ENCODE measurements around the gene SLC47A2. TPM values are rescaled to one million over a fixed set of nuclear protein-coding genes. Genes with fewer than 3 reads are reported as not detected.

The SLC47A2 gene
- total and polyA plus RNA-seq, 2 of the 13 experiments (the other 11 are each of a cell fraction or from before 2014, with no cell fraction given), result 0.04 TPM; not detected in 1

- TF ChIP-seq, protein P1, sequence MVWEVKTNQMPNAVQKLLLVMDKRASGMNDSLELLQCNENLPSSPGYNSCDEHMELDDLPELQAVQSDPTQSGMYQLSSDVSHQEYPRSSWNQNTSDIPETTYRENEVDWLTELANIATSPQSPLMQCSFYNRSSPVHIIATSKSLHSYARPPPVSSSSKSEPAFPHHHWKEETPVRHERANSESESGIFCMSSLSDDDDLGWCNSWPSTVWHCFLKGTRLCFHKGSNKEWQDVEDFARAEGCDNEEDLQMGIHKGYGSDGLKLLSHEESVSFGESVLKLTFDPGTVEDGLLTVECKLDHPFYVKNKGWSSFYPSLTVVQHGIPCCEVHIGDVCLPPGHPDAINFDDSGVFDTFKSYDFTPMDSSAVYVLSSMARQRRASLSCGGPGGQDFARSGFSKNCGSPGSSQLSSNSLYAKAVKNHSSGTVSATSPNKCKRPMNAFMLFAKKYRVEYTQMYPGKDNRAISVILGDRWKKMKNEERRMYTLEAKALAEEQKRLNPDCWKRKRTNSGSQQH (CRISPR knock-in tag; IDR thresholded peaks at IDR 0.05; ENCODE audit: low read depth), result no peak; the same call in 1 of the 2 replicates
- TF ChIP-seq ZNF256 (CRISPR knock-in tag; conservative IDR thresholded peaks at IDR 0.05), result 0 out of 2 replicates have a peak, but pooled peaks have one; percentile 91
- TF ChIP-seq CHCHD3 (CRISPR knock-in tag; IDR thresholded peaks at IDR 0.05), result no peak; the same call in none of the 2 replicates
- TF ChIP-seq FOXP4 (CRISPR knock-in tag; IDR thresholded peaks at IDR 0.05), result peak; percentile 87
- TF ChIP-seq KLF11 (CRISPR knock-in tag; IDR thresholded peaks at IDR 0.05), result no peak
- no peak for TF ChIP-seq REXO4 (CRISPR knock-in tag; IDR thresholded peaks at IDR 0.05; ENCODE audit: borderline replicate concordance)
- TF ChIP-seq, protein P2, sequence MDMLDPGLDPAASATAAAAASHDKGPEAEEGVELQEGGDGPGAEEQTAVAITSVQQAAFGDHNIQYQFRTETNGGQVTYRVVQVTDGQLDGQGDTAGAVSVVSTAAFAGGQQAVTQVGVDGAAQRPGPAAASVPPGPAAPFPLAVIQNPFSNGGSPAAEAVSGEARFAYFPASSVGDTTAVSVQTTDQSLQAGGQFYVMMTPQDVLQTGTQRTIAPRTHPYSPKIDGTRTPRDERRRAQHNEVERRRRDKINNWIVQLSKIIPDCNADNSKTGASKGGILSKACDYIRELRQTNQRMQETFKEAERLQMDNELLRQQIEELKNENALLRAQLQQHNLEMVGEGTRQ (IDR thresholded peaks at IDR 0.05; ENCODE audit: low read depth, low read length), result peak; percentile 93
- TF ChIP-seq, protein P2 (CRISPR knock-in tag; IDR thresholded peaks at IDR 0.05; ENCODE audit: borderline replicate concordance), result peak; percentile 99
- peak; percentile 95 for TF ChIP-seq HDAC1 (CRISPR knock-in tag; IDR thresholded peaks at IDR 0.05)
- TF ChIP-seq ZBTB49 (CRISPR knock-in tag; IDR thresholded peaks at IDR 0.05; ENCODE audit: borderline replicate concordance), result no peak; the same call in 1 of the 2 replicates
- TF ChIP-seq, protein P3, sequence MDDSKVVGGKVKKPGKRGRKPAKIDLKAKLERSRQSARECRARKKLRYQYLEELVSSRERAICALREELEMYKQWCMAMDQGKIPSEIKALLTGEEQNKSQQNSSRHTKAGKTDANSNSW (CRISPR knock-in tag; IDR thresholded peaks at IDR 0.05; ENCODE audit: borderline replicate concordance), result no peak
- TF ChIP-seq RFXANK (CRISPR knock-in tag; IDR thresholded peaks at IDR 0.05), result no peak
- TF ChIP-seq, protein P4, sequence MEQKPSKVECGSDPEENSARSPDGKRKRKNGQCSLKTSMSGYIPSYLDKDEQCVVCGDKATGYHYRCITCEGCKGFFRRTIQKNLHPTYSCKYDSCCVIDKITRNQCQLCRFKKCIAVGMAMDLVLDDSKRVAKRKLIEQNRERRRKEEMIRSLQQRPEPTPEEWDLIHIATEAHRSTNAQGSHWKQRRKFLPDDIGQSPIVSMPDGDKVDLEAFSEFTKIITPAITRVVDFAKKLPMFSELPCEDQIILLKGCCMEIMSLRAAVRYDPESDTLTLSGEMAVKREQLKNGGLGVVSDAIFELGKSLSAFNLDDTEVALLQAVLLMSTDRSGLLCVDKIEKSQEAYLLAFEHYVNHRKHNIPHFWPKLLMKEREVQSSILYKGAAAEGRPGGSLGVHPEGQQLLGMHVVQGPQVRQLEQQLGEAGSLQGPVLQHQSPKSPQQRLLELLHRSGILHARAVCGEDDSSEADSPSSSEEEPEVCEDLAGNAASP (CRISPR knock-in tag; IDR thresholded peaks at IDR 0.05; ENCODE audit: borderline replicate concordance), result peak; percentile 81
- no peak for TF ChIP-seq GPBP1L1 (CRISPR knock-in tag; IDR thresholded peaks at IDR 0.05)
Measured at GRCh38 chr17:19648475-19649273, 67.7 kb downstream of the SLC47A2 start, which contains the start of gene ALDH3A2 (continued).
